A204.1 (cell line): ENCODE data around the gene DMRT3.

Source experiments
- FAIRE-seq: peaks from 2 replicates; lab custom pipeline; 2012; peaks lifted over from hg19 to GRCh38; lab: Jason Lieb, UNC

DMRT3 gene

DNA sequence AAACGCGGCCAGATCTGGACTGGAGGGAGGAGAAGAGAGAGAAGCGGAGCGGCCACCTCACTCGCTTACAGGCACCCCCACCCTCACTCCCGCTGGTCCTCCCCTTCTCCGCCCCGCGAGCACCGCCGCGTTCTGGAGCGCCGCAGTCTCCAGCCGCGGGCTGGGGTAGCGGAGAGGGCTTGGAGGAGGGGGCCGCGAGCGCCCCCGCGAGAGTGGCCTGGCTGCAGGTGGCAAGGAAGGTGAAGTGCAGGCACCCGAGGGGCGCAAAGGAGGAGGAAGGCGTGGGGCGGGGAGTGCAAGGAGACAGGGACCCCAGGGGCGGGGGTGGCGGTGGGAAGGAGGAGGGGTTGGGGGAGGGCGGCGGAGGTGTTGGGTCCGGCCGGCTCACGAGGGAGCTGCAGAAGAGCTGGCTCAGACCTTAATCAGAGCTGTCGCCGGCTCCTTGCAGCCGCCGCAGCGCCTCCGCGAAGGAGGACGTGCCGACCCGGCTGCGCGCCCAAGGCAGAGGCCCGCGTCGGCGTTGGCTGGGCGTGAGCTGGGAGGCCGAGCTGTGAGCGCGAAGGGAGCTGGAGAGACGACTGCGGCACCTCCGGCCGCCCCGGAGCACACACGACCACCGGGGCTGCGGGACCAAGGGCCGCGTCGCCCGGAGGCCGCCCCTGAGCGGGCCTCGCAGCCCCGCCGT, at the start of gene DMRT3:
TSS of gene DMRT3 (plus strand) at position 398 of the 685 bp plus-strand sequence. CDS start 347 bp downstream, outside the sequence.
- no peak for FAIRE-seq

DNA sequence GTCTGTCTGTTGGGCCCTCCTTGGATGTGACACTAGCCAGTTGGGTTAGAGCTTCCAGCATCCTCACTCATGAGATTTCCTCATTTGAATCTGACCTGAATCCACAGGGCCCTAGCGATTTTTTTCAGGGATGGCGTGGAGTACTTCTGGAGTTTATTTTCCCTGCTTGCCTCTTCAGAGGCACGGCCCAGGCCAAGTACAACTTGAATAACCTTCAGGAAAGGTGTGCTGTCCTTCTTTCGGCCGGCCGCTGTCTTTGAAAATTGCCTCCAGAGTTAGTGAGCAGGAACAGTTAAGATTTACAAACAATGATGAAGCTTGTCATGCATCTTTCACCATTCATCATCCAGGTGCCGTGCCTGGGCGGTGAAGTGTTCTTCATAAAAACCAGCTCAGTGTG, 49.5 kb upstream of the DMRT3 start:
- FAIRE-seq = no peak

DNA sequence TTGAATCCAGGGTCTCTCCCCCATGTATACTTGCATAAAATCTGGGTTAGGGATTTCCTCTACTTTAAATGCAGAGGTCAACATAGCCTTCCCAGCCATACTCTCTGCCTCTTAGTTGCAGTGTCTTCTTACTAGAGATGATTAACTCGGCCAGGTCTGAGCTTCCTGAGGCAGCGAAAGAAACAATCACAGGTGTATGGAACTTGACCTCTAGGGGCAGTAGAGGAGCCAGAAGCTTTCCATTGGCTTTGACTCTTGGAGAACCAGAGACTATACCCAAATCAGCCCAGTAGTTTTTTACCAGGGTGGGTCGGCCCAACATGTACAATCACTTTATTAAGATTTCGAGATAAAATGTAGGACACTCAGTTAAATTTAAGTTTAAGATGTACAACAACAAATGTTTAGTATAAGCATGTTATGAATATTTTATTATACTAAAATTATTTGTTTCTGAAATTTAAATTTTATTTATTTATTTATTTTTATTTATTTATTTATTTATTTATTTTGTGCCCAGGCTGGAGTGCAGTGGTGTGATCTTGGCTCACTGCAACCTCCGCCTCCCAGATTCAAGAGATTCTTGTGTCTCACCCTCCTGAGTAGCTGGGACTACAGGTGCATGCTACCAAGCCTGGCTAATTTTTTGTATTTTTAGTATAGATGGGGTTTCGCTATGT, 48.0 kb upstream of the DMRT3 start:
- no peak for FAIRE-seq

- no peak for FAIRE-seq
Measured at GRCh38 chr9:929719-930118, 46.7 kb upstream of the DMRT3 start.

DNA sequence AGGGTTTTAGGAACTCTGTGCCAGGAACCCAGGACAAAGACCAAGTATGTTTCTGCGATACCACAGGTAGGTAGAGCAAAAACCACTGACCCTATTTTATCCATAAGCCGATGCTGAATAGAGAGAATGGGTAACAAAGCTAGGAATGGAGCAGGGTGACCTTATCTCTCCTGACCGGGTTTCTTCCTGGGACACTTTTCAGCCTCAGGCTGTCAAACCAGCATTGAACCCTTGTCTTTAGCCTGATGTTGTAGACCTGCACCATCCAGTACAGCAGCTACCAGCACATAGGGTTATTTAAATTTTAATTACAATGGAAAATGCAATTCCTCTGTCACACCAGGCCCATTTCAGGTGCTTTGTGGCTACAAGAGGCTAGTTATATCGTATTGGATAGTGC, 43.1 kb upstream of the DMRT3 start:
- no peak for FAIRE-seq

GRCh38 chr9:935348-935965, 41.0 kb upstream of the DMRT3 start:
- no peak for FAIRE-seq

DNA sequence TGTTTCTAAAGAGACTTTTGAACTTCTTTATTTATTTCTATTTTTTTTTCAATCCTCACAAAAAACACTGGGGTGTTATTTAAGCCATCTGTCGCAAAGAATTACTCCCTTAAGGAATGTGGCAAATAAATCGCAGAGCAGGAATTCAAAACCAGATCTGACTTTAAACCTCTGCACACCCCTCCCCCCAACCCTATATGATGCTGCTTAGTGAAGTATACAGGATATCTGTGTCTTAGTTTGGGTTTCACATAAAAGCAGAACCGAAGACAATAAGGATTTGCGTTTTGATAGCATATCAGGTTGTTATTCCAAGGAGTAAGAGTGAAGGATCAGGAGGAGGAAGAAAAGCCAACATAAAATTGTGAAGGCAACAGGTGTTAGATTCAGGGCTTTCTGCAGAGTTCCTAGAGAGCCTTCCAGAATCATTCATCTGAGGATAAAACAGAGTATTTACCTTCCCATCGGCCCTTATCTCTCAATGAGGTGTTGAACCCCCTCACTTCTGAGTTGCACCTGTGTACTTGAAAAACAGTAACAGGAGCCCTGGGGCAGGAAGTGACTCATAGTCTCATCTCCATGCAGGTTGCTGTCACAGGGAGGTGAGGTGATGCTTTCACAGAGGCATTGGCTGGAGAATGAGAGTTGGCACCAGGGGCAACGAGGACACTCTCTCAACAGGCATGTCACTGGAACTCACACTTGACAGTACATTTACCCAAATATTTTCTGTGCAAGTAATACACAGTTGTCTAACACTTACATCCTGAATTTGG, 33.5 kb upstream of the DMRT3 start:
- FAIRE-seq = no peak

- FAIRE-seq = no peak
Measured at GRCh38 chr9:947985-948384, 28.5 kb upstream of the DMRT3 start.

DNA sequence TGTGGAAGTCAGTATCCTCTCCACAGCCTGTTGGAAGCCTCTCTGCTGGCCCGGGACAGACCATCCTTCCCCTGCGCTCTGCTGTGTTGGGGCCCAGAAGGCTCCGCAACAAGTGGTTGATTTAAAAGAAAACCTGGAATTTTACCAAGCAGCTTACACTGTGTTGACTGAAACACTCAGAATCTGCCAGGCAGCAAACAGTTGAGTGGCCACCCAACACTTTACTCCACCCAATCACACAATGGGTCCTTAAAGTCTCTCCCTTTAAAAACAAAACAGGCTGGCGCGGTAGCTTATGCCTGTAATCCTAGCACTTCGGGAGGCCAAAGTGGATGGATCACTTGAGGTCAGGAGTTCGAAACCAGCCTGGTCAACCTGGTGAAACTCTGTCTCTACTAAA, 28.0 kb upstream of the DMRT3 start:
- no peak for FAIRE-seq

DNA sequence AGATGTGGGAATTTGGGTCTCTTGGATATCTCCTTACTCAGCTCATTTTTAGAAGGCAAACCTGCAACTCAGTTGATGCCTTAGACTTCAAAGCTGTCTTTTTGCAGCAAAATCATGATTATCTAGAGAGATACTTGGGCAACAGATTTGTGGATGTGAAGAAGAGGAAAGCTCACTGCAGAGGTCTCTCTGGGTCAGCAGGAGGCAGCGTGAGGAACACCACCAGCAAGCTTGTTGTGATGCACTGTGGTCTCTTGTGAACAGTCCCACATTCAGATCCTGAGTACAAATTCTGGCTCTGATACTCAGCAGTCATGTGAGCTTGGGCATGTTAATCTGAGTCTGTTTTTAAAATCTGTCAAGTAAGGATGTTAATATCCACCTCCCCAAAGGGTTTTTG, 26.3 kb upstream of the DMRT3 start:
- FAIRE-seq = no peak

- no peak for FAIRE-seq
Measured at GRCh38 chr9:952546-952945, 23.9 kb upstream of the DMRT3 start.

DNA sequence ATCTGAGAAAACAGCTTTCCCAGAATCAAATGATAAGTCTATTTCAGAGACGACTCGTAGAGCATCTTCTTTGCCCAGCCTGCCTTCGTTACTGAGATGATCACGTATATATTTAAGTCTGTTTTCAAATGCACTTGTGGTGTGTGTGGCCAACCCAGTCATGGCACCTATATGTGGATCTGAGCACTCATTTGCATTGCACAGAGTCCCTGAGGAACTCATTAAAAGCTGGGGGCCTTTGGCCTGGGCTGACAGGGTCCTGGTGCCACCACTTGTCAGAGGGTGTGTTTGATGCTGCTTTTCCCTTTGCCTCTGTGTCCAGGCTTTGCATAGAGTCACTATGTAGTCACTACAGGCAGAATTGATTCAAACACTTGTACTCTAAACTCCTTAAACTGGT, 17.4 kb upstream of the DMRT3 start:
- no peak for FAIRE-seq

DNA sequence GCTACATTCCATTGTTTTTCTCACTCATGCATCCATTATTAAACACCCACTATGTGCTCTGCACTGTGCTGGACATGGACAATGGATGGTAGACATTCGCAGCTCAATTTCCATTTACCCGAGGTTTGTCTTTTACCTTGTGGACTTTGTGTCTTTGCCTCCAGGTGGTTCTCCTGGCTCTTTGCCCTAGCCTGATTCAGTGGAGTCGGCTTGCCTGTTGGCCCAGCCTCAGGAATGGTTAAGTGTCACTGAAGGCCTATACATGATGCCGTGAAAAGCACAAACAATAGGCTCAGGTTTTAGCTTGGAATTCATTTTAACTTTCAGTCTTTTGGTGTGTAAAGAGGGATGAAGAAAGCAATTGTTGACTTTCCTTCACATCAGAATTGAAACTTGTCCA, 16.5 kb upstream of the DMRT3 start:
- FAIRE-seq = no peak

GRCh38 chr9:962023-962422, 14.4 kb upstream of the DMRT3 start:
- no peak for FAIRE-seq

DNA sequence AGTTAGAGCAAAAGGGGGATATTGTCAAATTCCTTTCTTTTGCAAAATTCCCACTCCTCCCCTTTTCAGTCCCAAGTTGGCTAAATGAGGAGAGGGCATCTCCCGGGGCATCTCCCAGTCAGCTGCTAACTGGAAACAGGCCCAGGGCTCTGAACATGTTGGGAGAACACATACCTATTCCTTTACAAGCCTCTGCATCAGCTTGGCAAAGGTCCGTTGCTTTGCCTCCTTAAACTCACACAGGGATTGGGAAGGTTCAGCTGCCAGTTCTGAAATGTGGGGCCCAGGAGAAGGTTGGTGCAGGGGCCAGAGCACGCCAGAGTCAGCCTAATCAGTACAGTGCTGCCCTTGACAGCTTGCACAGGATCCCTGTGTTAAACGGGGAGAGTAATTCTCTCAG, 11.0 kb upstream of the DMRT3 start:
- FAIRE-seq = no peak

DNA sequence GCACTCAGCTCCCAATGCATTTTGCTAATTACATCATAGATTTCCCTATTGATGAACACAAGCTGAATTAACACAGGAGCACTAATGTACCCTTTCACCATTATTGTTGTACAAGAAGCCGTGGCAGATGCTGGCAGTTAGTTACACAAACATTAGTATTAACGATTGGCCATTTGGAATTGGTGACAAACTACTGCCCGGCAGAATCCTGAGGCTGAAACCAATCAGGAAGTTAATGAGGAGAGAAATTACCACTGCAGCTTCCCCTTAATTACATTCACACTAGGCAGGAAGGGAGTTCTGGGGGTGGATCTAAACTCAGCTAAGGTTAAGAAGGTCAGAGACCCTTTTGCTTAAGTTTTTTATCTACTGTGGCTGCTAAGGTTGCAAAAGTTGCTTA, 9.6 kb upstream of the DMRT3 start:
- FAIRE-seq = no peak

GRCh38 chr9:967436-967835, 9.0 kb upstream of the DMRT3 start:
- no peak for FAIRE-seq

- FAIRE-seq = no peak
Measured at GRCh38 chr9:967903-968641, 8.4 kb upstream of the DMRT3 start.

DNA sequence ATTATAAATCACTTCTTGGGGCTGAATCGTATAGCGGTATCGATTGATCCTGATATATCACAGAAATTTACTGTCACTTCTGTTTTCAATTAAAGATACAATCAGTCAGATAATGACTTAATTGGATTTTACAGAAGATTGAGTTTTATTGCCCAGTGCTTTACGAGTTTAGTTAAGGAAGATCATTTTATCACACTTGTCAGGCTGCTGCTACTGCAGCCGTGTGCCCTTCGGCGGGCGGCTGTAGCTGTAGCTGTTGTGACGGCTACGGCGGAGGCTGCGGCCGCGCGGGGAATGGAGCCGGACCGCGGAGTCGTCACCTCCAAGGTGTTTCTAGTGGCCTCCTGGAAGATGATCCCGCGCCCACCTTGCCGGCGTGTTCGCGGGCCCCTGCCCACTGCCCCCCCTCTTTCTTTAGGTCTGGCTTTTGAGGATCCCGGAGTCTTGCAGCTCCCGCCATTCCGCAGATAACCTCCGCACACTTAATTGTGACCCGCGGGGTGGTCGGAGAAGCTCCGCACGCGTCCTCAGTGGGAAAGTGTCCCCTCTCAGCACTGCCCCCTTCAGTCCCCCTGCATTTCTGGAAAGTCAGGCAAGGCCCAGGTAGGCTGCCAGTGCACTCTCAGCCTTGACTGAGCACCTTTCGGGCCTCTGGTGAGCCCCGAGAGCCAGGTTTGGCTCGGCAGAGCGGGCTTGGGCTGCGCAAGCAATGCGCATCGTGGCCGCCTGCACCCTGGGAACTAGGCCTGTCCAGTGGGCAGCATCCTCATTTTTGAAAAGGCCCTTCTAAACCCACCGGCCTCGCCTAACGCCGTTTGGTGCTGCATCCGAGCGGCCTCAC, 6.9 kb upstream of the DMRT3 start:
- no peak for FAIRE-seq

DNA sequence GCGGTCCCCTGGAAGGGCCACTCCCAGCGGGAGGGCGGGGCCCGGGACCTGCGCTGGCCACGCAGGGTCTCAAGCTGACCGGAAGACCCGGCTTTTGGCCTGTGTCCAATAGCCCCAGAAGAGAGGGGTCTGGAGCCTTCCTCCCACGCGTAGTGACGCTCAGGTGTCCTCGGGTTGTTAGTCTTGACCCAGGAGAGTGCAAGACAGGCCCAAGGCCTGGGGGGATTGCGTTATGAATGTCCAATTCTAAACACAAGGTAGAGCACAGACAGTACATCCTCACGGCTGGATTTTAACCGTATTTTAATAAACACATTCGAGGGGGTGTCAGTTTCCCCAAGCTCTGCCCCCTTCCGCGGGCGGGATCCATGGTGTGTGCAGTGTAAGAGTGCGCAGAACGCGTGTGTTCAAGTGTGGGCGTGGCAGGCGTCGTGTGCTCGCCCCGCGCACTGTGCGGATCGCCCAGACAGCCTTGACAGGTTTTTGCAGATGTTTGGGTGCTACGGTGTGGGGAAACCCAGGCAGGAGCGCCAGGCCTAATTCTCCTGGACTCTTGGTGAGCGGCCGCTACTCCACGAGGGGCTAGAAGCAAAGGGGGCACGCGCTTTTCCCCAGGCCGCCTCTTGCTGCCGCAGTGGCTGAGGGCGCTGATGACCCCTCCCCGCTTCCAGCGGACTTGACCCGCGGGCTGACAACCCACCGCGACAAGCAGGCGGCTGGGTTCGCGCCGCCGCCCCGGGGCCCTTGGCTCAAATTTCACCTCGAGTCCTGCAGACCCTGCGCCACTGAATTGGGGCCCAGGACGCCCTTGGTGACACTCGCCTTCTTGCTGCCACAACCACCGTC, 6.1 kb upstream of the DMRT3 start:
- FAIRE-seq = no peak
